Measurements from ENCODE around the gene GFI1.
"Not testable (repeated sequence)": the region's sequence is repeated elsewhere in the genome, so short reads cannot be mapped to it uniquely, and the experiment has no call there.

GFI1 gene

GRCh38 chr1:92486251-92487077, at the start of gene GFI1:
Gene GFI1, minus strand, starts transcription at chr1:92486925. Its CDS starts 3,438 bp downstream, at chr1:92483487.
- DNase-seq = peak; percentile 81

GRCh38 chr1:92532371-92532770, 45.6 kb upstream of the GFI1 start:
- DNase-seq = not testable (repeated sequence)

GRCh38 chr1:92531939-92532338, 45.2 kb upstream of the GFI1 start:
- DNase-seq = not testable (repeated sequence)

DNA sequence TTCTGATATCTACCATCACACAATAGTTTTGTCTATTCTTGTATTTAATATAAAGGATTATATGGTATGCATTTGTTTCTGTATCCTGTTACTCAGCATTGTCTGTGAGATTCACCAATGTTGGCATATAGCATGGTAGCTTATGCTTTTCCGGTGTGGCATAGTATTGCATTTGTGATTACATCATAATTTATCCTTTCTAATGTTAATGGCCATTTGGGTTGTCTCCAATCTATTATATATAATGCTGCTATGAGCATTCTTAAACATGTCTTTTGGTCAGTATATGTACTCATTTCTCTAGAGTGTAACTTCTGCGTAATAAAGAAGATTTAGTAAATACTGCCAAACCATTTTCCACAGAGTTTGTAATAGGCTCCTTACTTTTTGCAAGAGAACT, 40.9 kb upstream of the GFI1 start:
- DNase-seq = no peak

- not testable (repeated sequence) for DNase-seq
Observed at GRCh38 chr1:92524944-92525590, 38.3 kb upstream of the GFI1 start.

GRCh38 chr1:92519043-92519442, 32.3 kb upstream of the GFI1 start:
- no peak for DNase-seq

DNA sequence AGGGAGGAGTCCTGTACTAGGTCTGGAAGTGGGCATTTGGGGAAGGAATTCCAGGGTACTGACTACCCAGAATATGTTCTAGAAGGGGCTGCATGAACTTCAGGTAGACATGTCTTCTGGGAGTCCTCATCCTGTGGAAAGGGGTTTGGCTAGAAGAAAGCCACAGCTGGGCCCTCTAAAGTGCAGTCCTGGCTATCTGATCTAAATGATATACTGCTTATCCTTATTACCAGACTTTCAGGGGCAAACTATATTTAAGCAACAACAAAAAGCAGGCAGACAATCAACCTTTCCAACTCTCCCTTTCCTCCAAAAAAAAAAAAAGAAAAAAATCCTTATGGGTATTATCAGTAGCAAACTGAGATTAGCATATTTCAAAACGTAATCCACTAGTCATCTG, 29.8 kb upstream of the GFI1 start:
- DNase-seq = no peak

- no peak for DNase-seq
Observed at GRCh38 chr1:92515796-92516201, 29.1 kb upstream of the GFI1 start.

GRCh38 chr1:92511541-92511940, 24.8 kb upstream of the GFI1 start:
- no peak for DNase-seq

- no peak for DNase-seq
Observed at GRCh38 chr1:92509619-92510018, 22.9 kb upstream of the GFI1 start.

- no peak for DNase-seq
Observed at GRCh38 chr1:92505015-92505692, 18.4 kb upstream of the GFI1 start.

- no peak for DNase-seq
Observed at GRCh38 chr1:92504291-92505014, 17.7 kb upstream of the GFI1 start.

DNA sequence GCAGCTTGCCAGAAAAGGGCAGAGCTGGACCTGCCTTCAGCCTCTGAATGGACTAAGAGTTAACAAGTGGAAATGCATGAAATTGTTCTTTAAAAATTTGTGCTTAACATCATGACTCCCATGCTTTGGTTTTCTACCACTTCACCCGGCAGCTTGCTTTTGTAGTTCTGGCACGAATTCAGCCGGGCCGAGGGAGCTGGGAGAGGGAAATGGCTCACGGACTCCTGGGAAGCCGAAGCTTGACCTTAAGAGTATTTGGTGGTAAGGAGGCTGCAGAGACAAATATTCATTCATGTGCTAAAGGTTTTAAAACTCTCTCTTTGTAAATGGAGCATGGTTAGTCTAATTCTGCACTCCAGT, 17.2 kb upstream of the GFI1 start:
- DNase-seq = no peak

GRCh38 chr1:92503043-92503925, 16.6 kb upstream of the GFI1 start:
- no peak for DNase-seq

- DNase-seq = no peak
Observed at GRCh38 chr1:92502247-92502646, 15.5 kb upstream of the GFI1 start.

GRCh38 chr1:92500552-92500951, 13.8 kb upstream of the GFI1 start:
- DNase-seq = no peak

GRCh38 chr1:92495392-92496063, 8.8 kb upstream of the GFI1 start:
- DNase-seq = no peak

DNA sequence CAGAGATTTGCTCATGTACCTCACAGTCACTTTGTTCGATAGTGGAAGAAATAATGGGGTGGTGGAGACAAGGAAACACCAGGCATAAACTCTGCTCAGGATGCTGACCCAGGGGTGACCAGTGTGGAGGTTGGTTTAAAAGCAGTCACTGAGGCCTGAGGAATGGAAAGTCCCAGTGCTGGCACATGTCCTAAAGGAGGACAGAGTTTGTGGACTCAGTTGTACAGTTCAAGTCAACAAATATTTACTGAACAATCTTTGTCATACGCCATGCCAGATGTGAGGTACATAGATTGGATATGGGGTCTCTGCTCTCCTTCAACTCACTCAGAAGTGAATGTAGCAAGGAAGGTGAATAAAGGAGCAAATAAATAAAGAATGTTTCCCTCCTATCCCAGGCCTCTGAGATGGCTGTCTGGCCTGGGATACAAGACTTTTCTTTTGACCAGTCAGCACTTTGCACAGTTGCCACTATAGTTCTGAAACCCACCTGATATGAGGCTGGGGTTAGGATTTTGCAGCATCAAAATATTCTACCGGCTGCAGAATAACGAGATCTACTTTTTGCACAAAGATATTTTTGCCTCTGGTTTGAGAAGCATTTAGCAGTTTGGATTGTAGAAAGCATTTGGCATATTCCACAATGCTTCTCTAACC, 7.9 kb upstream of the GFI1 start:
- no peak for DNase-seq

- DNase-seq = no peak
Observed at GRCh38 chr1:92493139-92493538, 6.4 kb upstream of the GFI1 start.

GRCh38 chr1:92488832-92489231, 2.1 kb upstream of the GFI1 start:
- no peak for DNase-seq

DNA sequence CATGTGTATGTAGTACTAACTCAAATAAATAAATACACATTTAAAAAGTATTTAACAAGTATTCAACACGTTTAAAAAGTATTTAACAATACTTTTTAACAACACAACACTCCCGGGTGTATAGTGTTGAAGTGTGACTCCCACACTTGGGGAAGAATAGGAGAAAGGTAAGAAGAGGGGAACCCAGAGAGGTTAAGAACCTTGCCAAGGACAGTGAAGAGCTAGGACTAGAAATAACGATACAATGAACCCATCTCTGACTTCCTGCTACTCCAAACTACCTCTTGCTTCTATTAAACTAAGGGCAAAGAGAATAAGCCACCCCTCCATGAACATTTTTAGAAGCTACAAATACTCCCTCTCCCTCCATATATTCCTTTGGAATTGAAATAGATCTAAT, 1.7 kb upstream of the GFI1 start:
- no peak for DNase-seq

Measured in RPMI8226 (cell line).